Liver (tissue), 9 donors: ENCODE measurements around the gene EIF4B. TPM values are rescaled to one million over a fixed set of nuclear protein-coding genes. Genes with fewer than 3 reads are reported as not detected.

Experiments
- DNase-seq: peaks from one replicate; pipeline ENCODE4 v3.0.0-alpha.2; 2017; ENCODE audit warnings: low spot score
- H3K27ac ChIP-seq, 2 donors: one replicate each; pipeline ENCODE4 v1.7.0; 2013; ENCODE audit warnings: inconsistent platforms in 2 of 2, low read length in 2 of 2, control low read depth in 1 of 2, low read depth in 1 of 2, mild to moderate bottlenecking in 1 of 2
- H3K27me3 ChIP-seq, 4 donors: one replicate each; pipeline versions ENCODE4 v1.6.1 to v1.7.0; 2013; ENCODE audit warnings: low read length in 3 of 4, inconsistent platforms in 1 of 4, mild to moderate bottlenecking in 1 of 4, moderate library complexity in 1 of 4; ENCODE audit not compliant: control insufficient read depth in 4 of 4, insufficient read depth in 4 of 4
- H3K36me3 ChIP-seq, 4 donors: one replicate each; pipeline versions ENCODE4 v1.6.1 to v1.7.0; 2013; ENCODE audit warnings: low read length in 3 of 4, mild to moderate bottlenecking in 3 of 4, low read depth in 1 of 4, moderate library complexity in 1 of 4; ENCODE audit not compliant: control insufficient read depth in 4 of 4, insufficient read depth in 3 of 4
- H3K4me1 ChIP-seq, 4 donors: one replicate each; pipeline versions ENCODE4 v1.6.1 to v1.7.0; 2013; ENCODE audit warnings: low read length in 3 of 4, mild to moderate bottlenecking in 3 of 4, moderate library complexity in 1 of 4; ENCODE audit not compliant: control insufficient read depth in 4 of 4, insufficient read depth in 4 of 4
- H3K4me3 ChIP-seq, 3 donors: one replicate each; pipeline versions ENCODE4 v1.6.1 to v1.7.0; 2013; ENCODE audit warnings: low read length in 3 of 3, control low read depth in 1 of 3, low read depth in 1 of 3, mild to moderate bottlenecking in 1 of 3
- H3K9ac ChIP-seq, 2 donors: one replicate each; pipeline ENCODE4 v1.7.0; 2013; ENCODE audit warnings: low read length in 2 of 2, mild to moderate bottlenecking in 2 of 2, moderate library complexity in 2 of 2, control low read depth in 1 of 2, low read depth in 1 of 2
- H3K9me3 ChIP-seq, 4 donors: one replicate each; pipeline versions ENCODE4 v1.6.1 to v1.7.0; 2013; ENCODE audit warnings: low read length in 3 of 4; ENCODE audit not compliant: control insufficient read depth in 4 of 4
- ATF3 ChIP-seq: IDR thresholded peaks from 2 replicates; pipeline ENCODE4 v1.6.1; 2016; ENCODE audit warnings: antibody characterized with exemption
- CTCF ChIP-seq: fragments of 150-350 bp; IDR thresholded peaks from 2 replicates; pipeline ENCODE4 v1.5.1; 2017; ENCODE audit warnings: improper control_type of control experiment, low read depth, low read length; ENCODE audit not compliant: missing input control
- EGR1 ChIP-seq, 2 donors: IDR thresholded peaks; 2 replicates each; pipeline ENCODE4 v1.6.1; 2016 to 2018; ENCODE audit warnings: antibody characterized with exemption in 2 of 2, low read depth in 2 of 2
- FOXA1 ChIP-seq: IDR thresholded peaks from 2 replicates; pipeline ENCODE4 v1.6.1; 2016; ENCODE audit warnings: antibody characterized with exemption
- FOXA2 ChIP-seq: IDR thresholded peaks from 2 replicates; pipeline ENCODE4 v1.6.1; 2016; ENCODE audit warnings: antibody characterized with exemption
- GABPA ChIP-seq, 2 donors: IDR thresholded peaks in 1 of 2; conservative IDR thresholded peaks in 1 of 2; 2 replicates each; pipeline ENCODE4 v1.6.1; 2016; ENCODE audit warnings: antibody characterized with exemption in 2 of 2, mild to moderate bottlenecking in 1 of 2, moderate library complexity in 1 of 2
- HNF4A ChIP-seq, 2 donors: conservative IDR thresholded peaks; 2 replicates each; pipeline ENCODE4 v1.6.1; 2016; ENCODE audit warnings: antibody characterized with exemption in 2 of 2, mild to moderate bottlenecking in 2 of 2
- HNF4G ChIP-seq: IDR thresholded peaks from 2 replicates; pipeline ENCODE4 v1.6.1; 2016; ENCODE audit warnings: antibody characterized with exemption
- JUND ChIP-seq, 2 donors: IDR thresholded peaks; 2 replicates each; pipeline ENCODE4 v1.6.1; 2016; ENCODE audit warnings: antibody characterized with exemption in 2 of 2
- MAX ChIP-seq: IDR thresholded peaks from 2 replicates; pipeline ENCODE4 v1.6.1; 2016; ENCODE audit warnings: antibody characterized with exemption
- NR2F2 ChIP-seq: IDR thresholded peaks from 2 replicates; pipeline ENCODE4 v1.6.1; 2016; ENCODE audit warnings: antibody characterized with exemption
- RAD21 ChIP-seq, 2 donors: IDR thresholded peaks; 2 replicates each; pipeline ENCODE4 v1.6.1; 2016; ENCODE audit warnings: antibody characterized with exemption in 2 of 2, mild to moderate bottlenecking in 2 of 2
- REST ChIP-seq: IDR thresholded peaks from 2 replicates; pipeline ENCODE4 v1.6.1; 2016; ENCODE audit warnings: antibody characterized with exemption, mild to moderate bottlenecking
- RXRA ChIP-seq, 2 donors: IDR thresholded peaks; 2 replicates each; pipeline ENCODE4 v1.6.1; 2017 to 2018; ENCODE audit warnings: antibody characterized with exemption in 2 of 2, mild to moderate bottlenecking in 1 of 2
- SP1 ChIP-seq: IDR thresholded peaks from 2 replicates; pipeline ENCODE4 v1.6.1; 2018; ENCODE audit warnings: antibody characterized with exemption, mild to moderate bottlenecking
- TAF1 ChIP-seq: conservative IDR thresholded peaks from 2 replicates; pipeline ENCODE4 v1.6.1; 2016; ENCODE audit warnings: antibody characterized with exemption, mild to moderate bottlenecking
- YY1 ChIP-seq: IDR thresholded peaks from 2 replicates; pipeline ENCODE4 v1.6.1; 2016; ENCODE audit warnings: antibody characterized with exemption, mild to moderate bottlenecking
- ZBTB33 ChIP-seq: IDR thresholded peaks from 2 replicates; pipeline ENCODE4 v1.6.1; 2016; ENCODE audit warnings: antibody characterized with exemption
- WGBS: extraction: QIAGEN DNeasy Blood & Tissue Kit; methylation state at CpG from one replicate; pipeline ENCODE4 v1.1.7; 2013; 5-methylcytosine and 5-hydroxymethylcytosine counted together
- polyA plus RNA-seq, 2 donors: library from polyadenylated mRNA; stranded (reverse) in 1 of 2; unstranded in 1 of 2; fragments of 200-250 nt in 1 of 2; fragments of >200 nt in 1 of 2; fragmentation: Nextera tagmentation in 1 of 2; extraction: Ambion mirVana in 1 of 2; gene quantifications; one replicate each; pipeline versions ENCODE4 v1.2.1 to v1.2.3, GENCODE V29; 2013 to 2015
- total RNA-seq, 2 donors: library from RNA; depleted of rRNA; stranded (reverse); fragments of >200 nt; gene quantifications; one replicate each; pipeline ENCODE4 v1.2.3, GENCODE V29; 2014
- donor health status: healthy.
- donor health status: healthy.
- donor health status: healthy.
- donor health status: healthy.
- donor health status: healthy.

The EIF4B gene
- total and polyA plus RNA-seq, 4 donors, result 32.1 to 273 (median 169) TPM

GRCh38 chr12:53045696-53046045 lies 39.4 kb downstream of the EIF4B start:
- Histone ChIP-seq H3K9me3 (no peaks in the 10 kb centered on the region), H3K4me3 (no peak overlapping the region), H3K27ac (peak overlapping the region; percentile 88 to 90), H3K9ac (peak overlapping the region in 1 of 2 donors; percentile 24), H3K27me3 (no peaks in the 10 kb centered on the region), H3K4me1 (peaks cover 6 to 35% (median 25%) of the 10 kb centered on the region in 4 donors), H3K36me3 (no peaks in the 10 kb centered on the region)
- DNase-seq, result no peak
- TF ChIP-seq SP1, result peak; percentile 15
- no peak for TF ChIP-seq JUND (IDR thresholded peaks at IDR 0.05)
- no peak for TF ChIP-seq EGR1 (IDR thresholded peaks at IDR 0.05; ENCODE audit: low read depth in 2 of 2)
- no peak for TF ChIP-seq RAD21 (IDR thresholded peaks at IDR 0.05)
- 55% methylated on average over 5 of the region's 5 CpGs for WGBS

GRCh38 chr12:53046655-53047220 lies 40.5 kb downstream of the EIF4B start:
- DNase-seq, result no peak
- peaks cover 6 to 46% (median 32%) of the 10 kb centered on the region in 4 donors for H3K4me1 ChIP-seq
- no peaks in the 10 kb centered on the region for H3K27me3 ChIP-seq
- H3K9me3 ChIP-seq, result no peaks in the 10 kb centered on the region
- H3K4me3 ChIP-seq, result peak overlapping the region; percentile 64 to 80 (median 75)
- H3K36me3 ChIP-seq, result no peaks in the 10 kb centered on the region
- H3K27ac ChIP-seq, result peak overlapping the region; percentile 88 to 90
- WGBS, result under 1% methylated on average over 38 of the region's 44 CpGs
- TF ChIP-seq FOXA2, result no peak
- peak; percentile 23 for TF ChIP-seq YY1
- peak in 1 of 2 donors; percentile 9 for TF ChIP-seq HNF4A (conservative IDR thresholded peaks at IDR 0.05)
- TF ChIP-seq NR2F2, result peak; percentile 53
- TF ChIP-seq EGR1 (IDR thresholded peaks at IDR 0.05; ENCODE audit: low read depth in 2 of 2), result no peak
- peak; percentile 78 for TF ChIP-seq REST
- TF ChIP-seq ZBTB33, result no peak
- TF ChIP-seq RAD21 (IDR thresholded peaks at IDR 0.05), result peak in 1 of 2 donors; percentile 41
- TF ChIP-seq MAX, result no peak
- no peak for TF ChIP-seq GABPA (IDR thresholded peaks at IDR 0.05 in 1 of 2, conservative IDR thresholded peaks at IDR 0.05 in 1 of 2)
- peak; percentile 96 for TF ChIP-seq TAF1
- TF ChIP-seq CTCF, result no peak
- peak; percentile 65 for TF ChIP-seq SP1
- TF ChIP-seq JUND (IDR thresholded peaks at IDR 0.05), result no peak
- TF ChIP-seq RXRA (IDR thresholded peaks at IDR 0.05), result peak; percentile 33 to 59
- TF ChIP-seq ATF3, result no peak
- TF ChIP-seq HNF4G, result no peak
- TF ChIP-seq FOXA1, result no peak
- H3K9ac ChIP-seq, result peak overlapping the region; percentile 71 to 87
